Panc1 (cell line): ENCODE measurements around the gene RPS6KA1. TPM values are rescaled to one million over a fixed set of nuclear protein-coding genes. Genes with fewer than 3 reads are reported as not detected.

Experiments
- ATAC-seq: fragments of 200-7000 bp; cut with Tn5 transposase; 2 replicates; pipeline ENCODE4 v1.9.1; 2020; ENCODE audit warnings: mild to moderate bottlenecking, moderate library complexity
- BruUV-seq: library from RNA; stranded (reverse); fragments of 400-500 nt; replicated peaks from 2 replicates; lab custom pipeline; 2021; lab: Mats Ljungman, UMichigan
- CTCF ChIA-PET: fragments of 300-600 bp; sonication (Branson Sonifier 250); formaldehyde crosslinking; loops from one replicate; lab custom pipeline; 2022; ENCODE audit warnings: antibody characterized with exemption; lab: Charles Lee
- POLR2A ChIA-PET: fragments of 300-600 bp; sonication (Branson Sonifier 250); formaldehyde crosslinking; loops from one replicate; lab custom pipeline; 2022; ENCODE audit warnings: antibody characterized with exemption; lab: Charles Lee
- DNase-seq: peaks from one replicate; pipeline ENCODE4 v3.0.0-alpha.2; 2010; ENCODE audit warnings: low read depth, low spot score
- H3K27ac ChIP-seq: 2 replicates; pipeline ENCODE4 v1.5.1; 2011; ENCODE audit warnings: mild to moderate bottlenecking, low read length, inconsistent platforms
- H3K27me3 ChIP-seq: fragments of 200-500 bp; sonication (Bioruptor generic); 2 replicates; pipeline ENCODE4 v1.6.0; 2014; ENCODE audit warnings: low read length, inconsistent platforms; ENCODE audit not compliant: control insufficient read depth, insufficient read depth
- H3K36me3 ChIP-seq: fragments of 200-500 bp; sonication (Bioruptor generic); 2 replicates; pipeline ENCODE4 v1.5.1; 2014; ENCODE audit warnings: inconsistent platforms, mild to moderate bottlenecking, low read length, moderate library complexity; ENCODE audit not compliant: control insufficient read depth, insufficient read depth
- H3K4me1 ChIP-seq: 2 replicates; pipeline ENCODE4 v1.5.1; 2011; ENCODE audit warnings: inconsistent platforms, mild to moderate bottlenecking, low read length, moderate library complexity; ENCODE audit not compliant: control insufficient read depth, insufficient read depth
- H3K4me3 ChIP-seq, 2 experiments: 2 replicates each; pipeline ENCODE4 v1.5.1; 2011 to 2012; ENCODE audit warnings: low read depth in 2 of 2, low read length in 2 of 2, mild to moderate bottlenecking in 2 of 2, inconsistent platforms in 1 of 2, moderate library complexity in 1 of 2
- H3K9me3 ChIP-seq: fragments of 200-500 bp; sonication (Bioruptor generic); 2 replicates; pipeline ENCODE4 v1.5.1; 2014; ENCODE audit warnings: low read depth, mild to moderate bottlenecking, inconsistent platforms, low read length, moderate library complexity; ENCODE audit not compliant: control insufficient read depth, insufficient read depth
- POLR2AphosphoS5 ChIP-seq: IDR thresholded peaks from 2 replicates; pipeline ENCODE4 v1.6.1; 2012; ENCODE audit warnings: mild to moderate bottlenecking, low read depth, low read length, moderate library complexity
- SIN3A ChIP-seq: IDR thresholded peaks from 2 replicates; pipeline ENCODE4 v1.6.1; 2012; ENCODE audit warnings: low read depth, mild to moderate bottlenecking, low read length, moderate library complexity, borderline replicate concordance; ENCODE audit not compliant: insufficient read depth
- TCF7L2 ChIP-seq: IDR thresholded peaks from 2 replicates; pipeline ENCODE4 v1.6.1; 2011; ENCODE audit warnings: mild to moderate bottlenecking, low read depth, low read length, inconsistent platforms
- in situ Hi-C: cut with HindIII; loops from 2 replicates; pipeline ENCODE4 v1.10.0; 2016; ENCODE audit warnings: low sequenced_read_pairs, low pct_unique_long_range_greater_than_20kb
- intact Hi-C: fragments of 100-400 bp; cut with micrococcal nuclease; formaldehyde crosslinking; loops from one replicate; pipeline ENCODE4 v1.10.0; 2022; ENCODE audit not compliant: unreplicated experiment
- total RNA-seq: library from RNA; stranded (reverse); gene quantifications from one replicate; pipeline ENCODE4 v1.2.1, GENCODE V29; 2021; ENCODE audit not compliant: unreplicated experiment
- TF ChIP-seq, protein P1 (sequence below), 2 experiments: IDR thresholded peaks; 2 replicates each; pipeline ENCODE4 v1.6.1; 2011 to 2012; ENCODE audit warnings: low read depth in 2 of 2, control low read depth in 1 of 2, low read length in 1 of 2, mild to moderate bottlenecking in 1 of 2, moderate library complexity in 1 of 2; ENCODE audit not compliant: insufficient read depth in 1 of 2
- TF ChIP-seq, protein P2 (sequence below): fragments of 450-650 bp; IDR thresholded peaks from 2 replicates; pipeline ENCODE4 v1.5.1; 2017; ENCODE audit warnings: mild to moderate bottlenecking

Gene RPS6KA1
- total RNA-seq, 1 experiment from 2014 or later = 44.0 TPM

DNA sequence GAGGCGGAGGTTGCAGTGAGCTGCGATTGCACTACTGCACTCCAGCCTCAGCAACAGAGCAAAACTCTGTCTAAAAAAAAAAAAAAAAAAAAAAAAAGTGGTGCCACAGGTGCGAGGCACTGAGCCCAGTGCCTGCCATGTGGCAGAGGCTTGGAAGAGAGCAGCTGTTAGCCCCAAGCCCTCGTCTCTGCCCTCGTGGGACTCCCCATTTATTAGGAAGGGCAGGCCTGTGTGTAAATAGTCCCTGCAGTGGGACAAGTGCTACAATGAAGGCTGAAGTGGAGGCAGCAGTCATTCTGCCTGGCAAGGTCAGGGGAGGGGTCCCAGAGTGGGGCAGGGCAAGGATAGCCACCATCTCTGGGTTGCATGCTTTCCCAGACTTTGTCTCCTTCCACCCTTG lies 6.5 kb downstream of the RPS6KA1 start:
- intact Hi-C loops = loop anchor here (10.0 kb wide), 1 partner anchor 61 kb away; the partner anchor contains the start of gene HMGN2
- no peak overlapping the region for H3K27ac ChIP-seq
- H3K27me3 ChIP-seq = no peaks in the 10 kb centered on the region
- ChIA-PET POLR2A (no interaction called here), CTCF (interaction anchor here (0.6 kb wide), 1 partner anchor 26 kb away, joined by 3 read pairs; no protein-coding TSS in a partner anchor)
- in situ Hi-C loops = no loop called here
- H3K4me3 ChIP-seq = no peak overlapping the region
- peaks cover 11% of the 10 kb centered on the region for H3K4me1 ChIP-seq
- H3K9me3 ChIP-seq = no peaks in the 10 kb centered on the region
- H3K36me3 ChIP-seq = no peaks in the 10 kb centered on the region
- no TSS peak for BruUV-seq
- ATAC-seq (no peak), DNase-seq (no peak)
- no peak for TF ChIP-seq POLR2AphosphoS5
- no peak for TF ChIP-seq SIN3A
- TF ChIP-seq, protein P1, sequence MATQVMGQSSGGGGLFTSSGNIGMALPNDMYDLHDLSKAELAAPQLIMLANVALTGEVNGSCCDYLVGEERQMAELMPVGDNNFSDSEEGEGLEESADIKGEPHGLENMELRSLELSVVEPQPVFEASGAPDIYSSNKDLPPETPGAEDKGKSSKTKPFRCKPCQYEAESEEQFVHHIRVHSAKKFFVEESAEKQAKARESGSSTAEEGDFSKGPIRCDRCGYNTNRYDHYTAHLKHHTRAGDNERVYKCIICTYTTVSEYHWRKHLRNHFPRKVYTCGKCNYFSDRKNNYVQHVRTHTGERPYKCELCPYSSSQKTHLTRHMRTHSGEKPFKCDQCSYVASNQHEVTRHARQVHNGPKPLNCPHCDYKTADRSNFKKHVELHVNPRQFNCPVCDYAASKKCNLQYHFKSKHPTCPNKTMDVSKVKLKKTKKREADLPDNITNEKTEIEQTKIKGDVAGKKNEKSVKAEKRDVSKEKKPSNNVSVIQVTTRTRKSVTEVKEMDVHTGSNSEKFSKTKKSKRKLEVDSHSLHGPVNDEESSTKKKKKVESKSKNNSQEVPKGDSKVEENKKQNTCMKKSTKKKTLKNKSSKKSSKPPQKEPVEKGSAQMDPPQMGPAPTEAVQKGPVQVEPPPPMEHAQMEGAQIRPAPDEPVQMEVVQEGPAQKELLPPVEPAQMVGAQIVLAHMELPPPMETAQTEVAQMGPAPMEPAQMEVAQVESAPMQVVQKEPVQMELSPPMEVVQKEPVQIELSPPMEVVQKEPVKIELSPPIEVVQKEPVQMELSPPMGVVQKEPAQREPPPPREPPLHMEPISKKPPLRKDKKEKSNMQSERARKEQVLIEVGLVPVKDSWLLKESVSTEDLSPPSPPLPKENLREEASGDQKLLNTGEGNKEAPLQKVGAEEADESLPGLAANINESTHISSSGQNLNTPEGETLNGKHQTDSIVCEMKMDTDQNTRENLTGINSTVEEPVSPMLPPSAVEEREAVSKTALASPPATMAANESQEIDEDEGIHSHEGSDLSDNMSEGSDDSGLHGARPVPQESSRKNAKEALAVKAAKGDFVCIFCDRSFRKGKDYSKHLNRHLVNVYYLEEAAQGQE (IDR thresholded peaks at IDR 0.05; ENCODE audit: insufficient read depth in 1 of 2, low read depth in 2 of 2, low read length in 1 of 2) = no peak
- TF ChIP-seq TCF7L2 = no peak
- TF ChIP-seq, protein P2, sequence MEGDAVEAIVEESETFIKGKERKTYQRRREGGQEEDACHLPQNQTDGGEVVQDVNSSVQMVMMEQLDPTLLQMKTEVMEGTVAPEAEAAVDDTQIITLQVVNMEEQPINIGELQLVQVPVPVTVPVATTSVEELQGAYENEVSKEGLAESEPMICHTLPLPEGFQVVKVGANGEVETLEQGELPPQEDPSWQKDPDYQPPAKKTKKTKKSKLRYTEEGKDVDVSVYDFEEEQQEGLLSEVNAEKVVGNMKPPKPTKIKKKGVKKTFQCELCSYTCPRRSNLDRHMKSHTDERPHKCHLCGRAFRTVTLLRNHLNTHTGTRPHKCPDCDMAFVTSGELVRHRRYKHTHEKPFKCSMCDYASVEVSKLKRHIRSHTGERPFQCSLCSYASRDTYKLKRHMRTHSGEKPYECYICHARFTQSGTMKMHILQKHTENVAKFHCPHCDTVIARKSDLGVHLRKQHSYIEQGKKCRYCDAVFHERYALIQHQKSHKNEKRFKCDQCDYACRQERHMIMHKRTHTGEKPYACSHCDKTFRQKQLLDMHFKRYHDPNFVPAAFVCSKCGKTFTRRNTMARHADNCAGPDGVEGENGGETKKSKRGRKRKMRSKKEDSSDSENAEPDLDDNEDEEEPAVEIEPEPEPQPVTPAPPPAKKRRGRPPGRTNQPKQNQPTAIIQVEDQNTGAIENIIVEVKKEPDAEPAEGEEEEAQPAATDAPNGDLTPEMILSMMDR = no peak

DNA sequence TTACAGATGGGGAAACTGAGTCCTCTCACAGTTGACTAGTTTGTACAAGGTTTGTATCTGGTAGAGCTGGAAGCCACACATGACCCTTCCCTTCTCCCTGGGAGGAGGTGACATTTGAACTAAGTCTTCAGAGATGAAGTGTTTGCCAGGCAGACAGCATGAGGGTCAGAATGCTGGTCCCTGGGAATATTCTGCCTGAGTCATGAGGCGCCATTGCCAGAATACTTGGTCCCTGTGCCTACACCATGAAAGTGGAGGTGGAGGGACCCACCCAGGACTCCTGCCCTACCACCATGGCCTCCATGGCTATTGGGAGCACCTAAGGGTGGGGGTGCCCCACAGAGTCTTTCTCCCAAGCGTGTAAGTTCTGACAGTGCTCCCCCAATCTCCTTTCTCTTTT lies 7.0 kb downstream of the RPS6KA1 start:
- DNase-seq = no peak
- H3K4me1 ChIP-seq = peaks cover 8% of the 10 kb centered on the region
- ChIA-PET POLR2A (interaction anchor here (0.6 kb wide), 1 partner anchor 82 kb away, joined by 7 read pairs; no protein-coding TSS in a partner anchor), CTCF (interaction anchor here (0.6 kb wide), 1 partner anchor 26 kb away, joined by 3 read pairs; no protein-coding TSS in a partner anchor)
- no peak overlapping the region for H3K4me3 ChIP-seq
- no TSS peak for BruUV-seq
- in situ Hi-C loops (no loop called here), intact Hi-C loops (loop anchor here (10.0 kb wide), 1 partner anchor 62 kb away; the partner anchor contains the start of gene HMGN2)
- H3K9me3 ChIP-seq = no peaks in the 10 kb centered on the region
- no peaks in the 10 kb centered on the region for H3K36me3 ChIP-seq
- TF ChIP-seq POLR2AphosphoS5 = no peak
- TF ChIP-seq TCF7L2 = no peak
- TF ChIP-seq SIN3A = no peak
- TF ChIP-seq, protein P1 (IDR thresholded peaks at IDR 0.05; ENCODE audit: insufficient read depth in 1 of 2, low read depth in 2 of 2, low read length in 1 of 2) = no peak
- TF ChIP-seq, protein P2 = no peak
- H3K27ac ChIP-seq = no peak overlapping the region
- no peak for ATAC-seq
- no peaks in the 10 kb centered on the region for H3K27me3 ChIP-seq
